PC-3 (cell line): ENCODE measurements around the gene FBXW4.

Source experiments
- CTCF ChIP-seq: fragments of 300-600 bp; sonication (generic); conservative IDR thresholded peaks from 2 replicates; pipeline ENCODE4 v1.5.1; 2017; ENCODE audit warnings: antibody characterized with exemption, low read depth, mild to moderate bottlenecking, low read length
- EZH2 ChIP-seq: fragments of 300-600 bp; sonication (generic); IDR thresholded peaks from one replicate; pipeline ENCODE4 v1.6.1; 2017; ENCODE audit warnings: antibody characterized with exemption, mild to moderate bottlenecking, low read length; ENCODE audit not compliant: unreplicated experiment
- EZH2phosphoT487 ChIP-seq: fragments of 300-600 bp; sonication (generic); IDR thresholded peaks from 2 replicates; pipeline ENCODE4 v1.6.1; 2018; ENCODE audit warnings: mild to moderate bottlenecking, antibody characterized with exemption, low read length, borderline replicate concordance

GRCh38 chr10:101565936-101566332, 129.0 kb downstream of the FBXW4 start:
- no peak for TF ChIP-seq CTCF
- TF ChIP-seq EZH2, result no peak
- no peak for TF ChIP-seq EZH2phosphoT487
